GM13977 (cell line): Measurements from ENCODE around the gene TRIM31.

Experiments
- DNase-seq: peaks from one replicate; pipeline ENCODE4 v3.0.0; 2012; ENCODE audit warnings: low spot score
- in situ Hi-C: fragments of 300-500 bp; cut with MboI; formaldehyde crosslinking; loops from one replicate; pipeline ENCODE4 v1.12.0; 2022; ENCODE audit warnings: low sequenced_read_pairs, low pct_unique_long_range_greater_than_20kb, mixed read lengths, inconsistent platforms; ENCODE audit not compliant: unreplicated experiment
- TF ChIP-seq, protein P1 (sequence below): IDR thresholded peaks from 2 replicates; pipeline ENCODE4 v1.5.1; 2012; ENCODE audit warnings: mild to moderate bottlenecking, control low read depth; ENCODE audit not compliant: insufficient read depth; ENCODE audit errors: extremely low read depth, missing control alignments

TRIM31 gene

GRCh38 chr6:30096829-30097228 is 16.1 kb downstream of the TRIM31 start:
- TF ChIP-seq, protein P1, sequence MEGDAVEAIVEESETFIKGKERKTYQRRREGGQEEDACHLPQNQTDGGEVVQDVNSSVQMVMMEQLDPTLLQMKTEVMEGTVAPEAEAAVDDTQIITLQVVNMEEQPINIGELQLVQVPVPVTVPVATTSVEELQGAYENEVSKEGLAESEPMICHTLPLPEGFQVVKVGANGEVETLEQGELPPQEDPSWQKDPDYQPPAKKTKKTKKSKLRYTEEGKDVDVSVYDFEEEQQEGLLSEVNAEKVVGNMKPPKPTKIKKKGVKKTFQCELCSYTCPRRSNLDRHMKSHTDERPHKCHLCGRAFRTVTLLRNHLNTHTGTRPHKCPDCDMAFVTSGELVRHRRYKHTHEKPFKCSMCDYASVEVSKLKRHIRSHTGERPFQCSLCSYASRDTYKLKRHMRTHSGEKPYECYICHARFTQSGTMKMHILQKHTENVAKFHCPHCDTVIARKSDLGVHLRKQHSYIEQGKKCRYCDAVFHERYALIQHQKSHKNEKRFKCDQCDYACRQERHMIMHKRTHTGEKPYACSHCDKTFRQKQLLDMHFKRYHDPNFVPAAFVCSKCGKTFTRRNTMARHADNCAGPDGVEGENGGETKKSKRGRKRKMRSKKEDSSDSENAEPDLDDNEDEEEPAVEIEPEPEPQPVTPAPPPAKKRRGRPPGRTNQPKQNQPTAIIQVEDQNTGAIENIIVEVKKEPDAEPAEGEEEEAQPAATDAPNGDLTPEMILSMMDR = no peak
- in situ Hi-C loops = loop anchor here (5.0 kb wide), 1 partner anchor 80 kb away; no protein-coding TSS in a partner anchor
- no peak for DNase-seq

- DNase-seq = no peak
- in situ Hi-C loops = no loop called here
- TF ChIP-seq, protein P1 = no peak
Observed at GRCh38 chr6:30093951-30094661, 18.8 kb downstream of the TRIM31 start.

DNA sequence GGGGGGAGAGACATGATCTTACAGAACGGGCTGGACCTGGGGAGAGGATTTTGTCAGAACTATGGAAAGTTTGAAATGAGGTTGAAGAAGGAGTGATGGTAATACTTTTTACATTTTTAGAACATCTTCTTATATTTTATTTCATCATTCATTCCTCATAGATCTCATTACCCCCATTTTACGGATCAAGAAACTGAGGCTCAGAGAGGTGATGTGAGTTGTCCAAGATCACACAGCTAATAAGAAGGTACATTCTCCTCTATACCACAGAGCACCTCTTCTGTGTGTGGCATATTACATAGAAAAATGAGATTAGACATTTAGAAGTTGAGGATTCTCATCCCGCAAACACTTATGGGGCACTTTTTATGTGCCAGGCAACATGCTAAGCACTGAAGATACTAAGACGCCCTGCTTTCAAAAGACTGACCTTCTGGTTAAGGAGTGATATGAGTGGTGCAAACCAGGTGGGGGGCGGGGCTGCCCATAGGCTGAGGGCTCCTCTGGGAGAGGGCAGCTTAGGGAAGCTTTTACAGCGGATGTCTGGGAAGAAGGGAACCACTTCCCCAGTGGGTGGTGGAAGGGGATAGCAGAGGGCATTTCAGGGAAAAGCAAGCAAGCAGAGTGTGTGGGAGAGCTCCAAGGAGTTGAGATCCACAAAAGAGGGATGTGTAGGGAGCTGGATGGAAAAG is 19.9 kb downstream of the TRIM31 start:
- no peak for DNase-seq
- in situ Hi-C loops = no loop called here
- TF ChIP-seq, protein P1 = no peak

DNA sequence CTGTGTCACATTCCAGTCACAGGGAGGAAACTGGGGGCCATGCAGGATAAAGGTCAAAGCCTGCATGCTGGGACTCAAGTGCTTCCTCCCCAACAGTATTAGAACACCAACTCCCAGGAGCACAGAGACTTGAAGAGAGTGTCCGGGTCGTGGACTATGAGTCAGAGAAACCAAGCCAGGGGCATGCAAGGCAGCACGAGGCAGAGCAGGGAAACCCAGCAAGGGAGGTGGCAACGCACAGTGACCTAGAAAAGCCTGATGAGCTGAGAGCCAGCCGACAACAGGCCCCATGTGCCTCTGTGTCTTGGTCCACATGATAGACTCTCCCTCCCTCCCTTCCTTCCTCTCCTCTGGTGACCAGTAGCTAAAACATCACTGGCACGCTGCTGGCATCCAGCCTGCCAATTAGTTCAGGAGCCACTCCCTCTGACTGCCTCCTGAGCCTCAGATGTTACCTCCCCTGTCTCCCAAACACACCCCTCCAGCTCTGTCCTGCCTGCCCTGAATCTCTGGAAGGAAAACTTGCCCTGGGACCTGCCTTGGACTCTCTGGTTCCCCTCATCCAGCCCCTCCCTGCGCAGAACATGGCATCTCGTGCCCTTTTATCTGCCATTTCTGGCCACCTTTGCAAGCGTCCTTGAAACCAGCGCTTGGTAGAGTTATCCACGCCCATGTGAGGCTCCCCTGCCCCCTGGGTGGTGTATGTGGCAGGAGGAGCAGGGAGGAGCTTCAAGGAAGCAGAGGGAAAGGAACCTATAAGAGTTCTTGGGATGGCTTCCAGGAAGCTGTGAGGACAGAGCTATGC is 21.1 kb downstream of the TRIM31 start:
- in situ Hi-C loops = no loop called here
- no peak for DNase-seq
- TF ChIP-seq, protein P1 = no peak

- in situ Hi-C loops = no loop called here
- DNase-seq = no peak
Observed at GRCh38 chr6:30087876-30088275, 25.0 kb downstream of the TRIM31 start.

GRCh38 chr6:30077218-30077617 is 35.7 kb downstream of the TRIM31 start:
- TF ChIP-seq, protein P1 = no peak
- no peak for DNase-seq
- in situ Hi-C loops = no loop called here

More at GRCh38 chr6:30087876-30088275, 25.0 kb downstream of the TRIM31 start:
- TF ChIP-seq, protein P1 = no peak
